HG02970 (cell line): ENCODE results near the gene TEX22.

Experiments used
- ATAC-seq: cut with Tn5 transposase; IDR thresholded peaks from one replicate; pipeline ENCODE4 v1.9.1; 2021; ENCODE audit warnings: mild to moderate bottlenecking, moderate library complexity, moderate number of reproducible peaks; ENCODE audit not compliant: unreplicated experiment, low FRiP score

TEX22 gene

GRCh38 chr14:105384041-105384557 is 14.2 kb upstream of the TEX22 start:
- ATAC-seq, result no peak

- no peak for ATAC-seq
Observed at GRCh38 chr14:105384605-105385321, 13.6 kb upstream of the TEX22 start.

GRCh38 chr14:105385322-105385637 is 13.1 kb upstream of the TEX22 start:
- no peak for ATAC-seq

GRCh38 chr14:105385698-105386365 is 12.5 kb upstream of the TEX22 start:
- ATAC-seq, result no peak

- no peak for ATAC-seq
Observed at GRCh38 chr14:105386581-105387529, 11.5 kb upstream of the TEX22 start.

GRCh38 chr14:105387530-105387922 is 10.8 kb upstream of the TEX22 start:
- ATAC-seq, result no peak

- no peak for ATAC-seq
Observed at GRCh38 chr14:105388110-105388951, 10.0 kb upstream of the TEX22 start.

- no peak for ATAC-seq
Observed at GRCh38 chr14:105388976-105389375, 9.4 kb upstream of the TEX22 start.

GRCh38 chr14:105389534-105389933 is 8.8 kb upstream of the TEX22 start:
- ATAC-seq, result no peak

- ATAC-seq, result no peak
Observed at GRCh38 chr14:105389976-105390848, 8.1 kb upstream of the TEX22 start.

GRCh38 chr14:105390849-105391500 is 7.4 kb upstream of the TEX22 start:
- no peak for ATAC-seq

GRCh38 chr14:105391541-105391940 is 6.8 kb upstream of the TEX22 start:
- ATAC-seq, result no peak

GRCh38 chr14:105392131-105393090 is 5.9 kb upstream of the TEX22 start:
- no peak for ATAC-seq

GRCh38 chr14:105393151-105393550 is 5.2 kb upstream of the TEX22 start:
- ATAC-seq, result no peak

GRCh38 chr14:105394714-105395537 is 3.4 kb upstream of the TEX22 start:
- no peak for ATAC-seq

- ATAC-seq, result no peak
Observed at GRCh38 chr14:105395538-105395854, 2.8 kb upstream of the TEX22 start.
